Activated CD8-positive, alpha-beta memory T cell treated with anti-CD3 and anti-CD28 coated beads, Interleukin-2, amount 10 ng/mL, durations not matched to agents 7 days and 5 days (primary cell): ENCODE data around the gene KRTAP12-1. TPM values are rescaled to one million over a fixed set of nuclear protein-coding genes. Genes with fewer than 3 reads are reported as not detected.

Experiments
- ATAC-seq: fragments of 150-1000 bp; cut with Tn5 transposase; one replicate; pipeline ENCODE4 v1.10.0; 2021; ENCODE audit warnings: moderate library complexity
- CTCF ChIA-PET: fragments of 350-600 bp; sonication (Branson Sonifier 250); formaldehyde crosslinking; loops from one replicate; lab custom pipeline; 2021; ENCODE audit warnings: antibody characterized with exemption; lab: Charles Lee
- DNase-seq: peaks from one replicate; pipeline ENCODE4 v3.0.0-alpha.2; 2020
- H3K27ac Mint-ChIP-seq: one replicate; pipeline ENCODE4 v1.8.0; 2021; ENCODE audit warnings: mild to moderate bottlenecking, mixed read lengths
- H3K27me3 Mint-ChIP-seq: one replicate; pipeline ENCODE4 v1.8.0; 2021; ENCODE audit warnings: mixed read lengths
- H3K36me3 Mint-ChIP-seq: one replicate; pipeline ENCODE4 v1.8.0; 2021; ENCODE audit warnings: mild to moderate bottlenecking, mixed read lengths
- H3K4me1 Mint-ChIP-seq: one replicate; pipeline ENCODE4 v1.8.0; 2021; ENCODE audit warnings: mixed read lengths
- H3K4me3 Mint-ChIP-seq: one replicate; pipeline ENCODE4 v1.8.0; 2021; ENCODE audit warnings: mild to moderate bottlenecking, moderate library complexity, mixed read lengths
- H3K9me3 Mint-ChIP-seq: one replicate; pipeline ENCODE4 v1.8.0; 2022; ENCODE audit warnings: low read depth, mixed read lengths
- total RNA-seq, 2 experiments: library from RNA; stranded (reverse); gene quantifications; one replicate each; pipeline ENCODE4 v1.2.3, GENCODE V29; 2021

Gene KRTAP12-1
- total RNA-seq, 2 experiments from 2014 or later = not detected

- Mint-ChIP-seq H3K27me3 (peaks cover 65% of the 10 kb centered on the region), H3K9me3 (no peaks in the 10 kb centered on the region), H3K4me3 (no peak overlapping the region), H3K4me1 (peaks cover 4% of the 10 kb centered on the region), H3K36me3 (no peaks in the 10 kb centered on the region), H3K27ac (no peak overlapping the region)
- ATAC-seq = no peak
- DNase-seq = no peak
- CTCF ChIA-PET = interaction anchor here (1.0 to 1.5 kb wide), 2 partner anchors 36 to 73 kb away, joined by 3 read pairs; no protein-coding TSS in a partner anchor
Measured at GRCh38 chr21:44720170-44720569, 38.2 kb upstream of the KRTAP12-1 start.

- H3K36me3 Mint-ChIP-seq = no peaks in the 10 kb centered on the region
- H3K9me3 Mint-ChIP-seq = no peaks in the 10 kb centered on the region
- ATAC-seq = no peak
- H3K4me3 Mint-ChIP-seq = no peak overlapping the region
- DNase-seq = no peak
- H3K27ac Mint-ChIP-seq = no peak overlapping the region
- peaks cover 9% of the 10 kb centered on the region for H3K4me1 Mint-ChIP-seq
- H3K27me3 Mint-ChIP-seq = peaks cover 69% of the 10 kb centered on the region
- CTCF ChIA-PET = interaction anchor here (1.0 to 1.4 kb wide), 3 partner anchors 10 to 211 kb away, joined by 3 read pairs; no protein-coding TSS in a partner anchor
Measured at GRCh38 chr21:44718571-44718970, 36.6 kb upstream of the KRTAP12-1 start.

GRCh38 chr21:44718093-44718492 lies 36.1 kb upstream of the KRTAP12-1 start:
- no peak overlapping the region for H3K4me3 Mint-ChIP-seq
- H3K4me1 Mint-ChIP-seq = peaks cover 6% of the 10 kb centered on the region
- ATAC-seq (no peak), DNase-seq (no peak)
- H3K27ac Mint-ChIP-seq = no peak overlapping the region
- CTCF ChIA-PET = no interaction called here
- no peaks in the 10 kb centered on the region for H3K36me3 Mint-ChIP-seq
- no peaks in the 10 kb centered on the region for H3K9me3 Mint-ChIP-seq
- peaks cover 70% of the 10 kb centered on the region for H3K27me3 Mint-ChIP-seq

- ATAC-seq = no peak
Measured at GRCh38 chr21:44716984-44717383, 35.0 kb upstream of the KRTAP12-1 start.

GRCh38 chr21:44714905-44715304 lies 32.9 kb upstream of the KRTAP12-1 start:
- no peak overlapping the region for H3K27ac Mint-ChIP-seq
- no peak overlapping the region for H3K4me3 Mint-ChIP-seq
- no peaks in the 10 kb centered on the region for H3K9me3 Mint-ChIP-seq
- peaks cover 5% of the 10 kb centered on the region for H3K4me1 Mint-ChIP-seq
- no peaks in the 10 kb centered on the region for H3K36me3 Mint-ChIP-seq
- no peak for ATAC-seq
- CTCF ChIA-PET = interaction anchor here (1.2 kb wide), 1 partner anchor 78 kb away, joined by 4 read pairs; no protein-coding TSS in a partner anchor
- peaks cover 79% of the 10 kb centered on the region for H3K27me3 Mint-ChIP-seq
- no peak for DNase-seq

More at GRCh38 chr21:44716984-44717383, 35.0 kb upstream of the KRTAP12-1 start:
- no peaks in the 10 kb centered on the region for H3K9me3 Mint-ChIP-seq
- H3K4me3 Mint-ChIP-seq = no peak overlapping the region
- DNase-seq = no peak
- H3K27me3 Mint-ChIP-seq = peaks cover 72% of the 10 kb centered on the region
- CTCF ChIA-PET = no interaction called here
- H3K27ac Mint-ChIP-seq = no peak overlapping the region
- H3K4me1 Mint-ChIP-seq = peaks cover 5% of the 10 kb centered on the region
- no peaks in the 10 kb centered on the region for H3K36me3 Mint-ChIP-seq

- no peak overlapping the region for H3K4me3 Mint-ChIP-seq
- CTCF ChIA-PET = interaction anchor here (0.9 to 1.8 kb wide), 2 partner anchors 12 to 204 kb away, joined by 4 to 5 read pairs; no protein-coding TSS in a partner anchor
- ATAC-seq (no peak), DNase-seq (no peak)
- H3K4me1 Mint-ChIP-seq = peaks cover 8% of the 10 kb centered on the region
- H3K27ac Mint-ChIP-seq = no peak overlapping the region
- H3K9me3 Mint-ChIP-seq = no peaks in the 10 kb centered on the region
- peaks cover 80% of the 10 kb centered on the region for H3K27me3 Mint-ChIP-seq
- H3K36me3 Mint-ChIP-seq = no peaks in the 10 kb centered on the region
Measured at GRCh38 chr21:44713846-44714245, 31.9 kb upstream of the KRTAP12-1 start.

GRCh38 chr21:44713130-44713529 lies 31.2 kb upstream of the KRTAP12-1 start:
- ATAC-seq (no peak), DNase-seq (peak; percentile 22)
- peaks cover 80% of the 10 kb centered on the region for H3K27me3 Mint-ChIP-seq
- peaks cover 8% of the 10 kb centered on the region for H3K4me1 Mint-ChIP-seq
- H3K36me3 Mint-ChIP-seq = no peaks in the 10 kb centered on the region
- H3K27ac Mint-ChIP-seq = no peak overlapping the region
- no peak overlapping the region for H3K4me3 Mint-ChIP-seq
- CTCF ChIA-PET = interaction anchor here (0.9 to 1.8 kb wide), 2 partner anchors 13 to 203 kb away, joined by 4 to 5 read pairs; no protein-coding TSS in a partner anchor
- H3K9me3 Mint-ChIP-seq = no peaks in the 10 kb centered on the region

GRCh38 chr21:44712203-44713028 lies 30.5 kb upstream of the KRTAP12-1 start:
- H3K27ac Mint-ChIP-seq = no peak overlapping the region
- DNase-seq (peak; percentile 26), ATAC-seq (no peak)
- no peak overlapping the region for H3K4me3 Mint-ChIP-seq
- H3K36me3 Mint-ChIP-seq = no peaks in the 10 kb centered on the region
- H3K9me3 Mint-ChIP-seq = no peaks in the 10 kb centered on the region
- CTCF ChIA-PET = interaction anchor here (1.8 kb wide), 1 partner anchor 202 kb away, joined by 5 read pairs; no protein-coding TSS in a partner anchor
- H3K4me1 Mint-ChIP-seq = peaks cover 8% of the 10 kb centered on the region
- peaks cover 82% of the 10 kb centered on the region for H3K27me3 Mint-ChIP-seq

GRCh38 chr21:44711327-44712202 lies 29.6 kb upstream of the KRTAP12-1 start, which contains the start of gene TSPEAR:
TSS of gene TSPEAR (minus strand) at chr21:44711572. CDS start at chr21:44711514, 58 bp downstream.
- ATAC-seq (no peak), DNase-seq (peak; percentile 30)
- CTCF ChIA-PET = no interaction called here
- Mint-ChIP-seq H3K27ac (no peak within 1 kb of the TSS), H3K27me3 (peaks cover 86% of the 10 kb centered on the region), H3K4me3 (no peak within 1 kb of the TSS), H3K4me1 (peaks cover 8% of the 10 kb centered on the region), H3K9me3 (no peaks in the 10 kb centered on the region), H3K36me3 (no peaks in the 10 kb centered on the region)

- H3K4me1 Mint-ChIP-seq = peaks cover 8% of the 10 kb centered on the region
- no peak for ATAC-seq
- H3K9me3 Mint-ChIP-seq = no peaks in the 10 kb centered on the region
- no peak overlapping the region for H3K27ac Mint-ChIP-seq
- peaks cover 4% of the 10 kb centered on the region for H3K36me3 Mint-ChIP-seq
- CTCF ChIA-PET = no interaction called here
- peaks cover 90% of the 10 kb centered on the region for H3K27me3 Mint-ChIP-seq
- no peak overlapping the region for H3K4me3 Mint-ChIP-seq
- DNase-seq = peak; percentile 33
Measured at GRCh38 chr21:44710756-44711326, 28.9 kb upstream of the KRTAP12-1 start.

- DNase-seq = no peak
- H3K27ac Mint-ChIP-seq = no peak overlapping the region
- no peak for ATAC-seq
- H3K36me3 Mint-ChIP-seq = peaks cover 7% of the 10 kb centered on the region
- CTCF ChIA-PET = interaction anchor here (0.9 to 1.1 kb wide), 3 partner anchors 83 to 200 kb away, joined by 3 to 4 read pairs (median 4); partner anchors contain the start of gene PTTG1IP
- H3K27me3 Mint-ChIP-seq = peaks cover 91% of the 10 kb centered on the region
- H3K9me3 Mint-ChIP-seq = no peaks in the 10 kb centered on the region
- peaks cover 8% of the 10 kb centered on the region for H3K4me1 Mint-ChIP-seq
- no peak overlapping the region for H3K4me3 Mint-ChIP-seq
Measured at GRCh38 chr21:44710294-44710665, 28.3 kb upstream of the KRTAP12-1 start.

- Mint-ChIP-seq H3K27ac (no peak overlapping the region), H3K4me3 (no peak overlapping the region), H3K27me3 (peaks cover 91% of the 10 kb centered on the region), H3K4me1 (peaks cover 3% of the 10 kb centered on the region), H3K36me3 (peaks cover 9% of the 10 kb centered on the region), H3K9me3 (no peaks in the 10 kb centered on the region)
- CTCF ChIA-PET = interaction anchor here (0.9 to 1.7 kb wide), 4 partner anchors 84 to 200 kb away, joined by 3 to 4 read pairs (median 4); partner anchors contain the start of gene PTTG1IP
- DNase-seq (no peak), ATAC-seq (peak; percentile 27)
Measured at GRCh38 chr21:44709426-44710293, 27.7 kb upstream of the KRTAP12-1 start.
